IPS-15b (cell line): Measurements from ENCODE around the gene MS4A6A.

ENCODE experiments used
- H3K27me3 ChIP-seq: one replicate; pipeline ENCODE4 v1.6.1; 2013; ENCODE audit warnings: low read length; ENCODE audit not compliant: control insufficient read depth, insufficient read depth
- H3K36me3 ChIP-seq: one replicate; pipeline ENCODE4 v1.6.1; 2013; ENCODE audit warnings: low read length; ENCODE audit not compliant: control insufficient read depth, insufficient read depth
- H3K4me1 ChIP-seq: one replicate; pipeline ENCODE4 v1.6.1; 2013; ENCODE audit warnings: mild to moderate bottlenecking, low read length; ENCODE audit not compliant: control insufficient read depth, insufficient read depth
- H3K4me3 ChIP-seq: one replicate; pipeline ENCODE4 v1.5.1; 2013; ENCODE audit warnings: low read depth, low read length
- H3K9ac ChIP-seq: one replicate; pipeline ENCODE4 v1.6.1; 2013; ENCODE audit warnings: low read depth, mild to moderate bottlenecking, low read length
- H3K9me3 ChIP-seq: one replicate; pipeline ENCODE4 v1.6.1; 2013; ENCODE audit warnings: mild to moderate bottlenecking, low read length; ENCODE audit not compliant: control insufficient read depth, insufficient read depth

Gene MS4A6A

DNA sequence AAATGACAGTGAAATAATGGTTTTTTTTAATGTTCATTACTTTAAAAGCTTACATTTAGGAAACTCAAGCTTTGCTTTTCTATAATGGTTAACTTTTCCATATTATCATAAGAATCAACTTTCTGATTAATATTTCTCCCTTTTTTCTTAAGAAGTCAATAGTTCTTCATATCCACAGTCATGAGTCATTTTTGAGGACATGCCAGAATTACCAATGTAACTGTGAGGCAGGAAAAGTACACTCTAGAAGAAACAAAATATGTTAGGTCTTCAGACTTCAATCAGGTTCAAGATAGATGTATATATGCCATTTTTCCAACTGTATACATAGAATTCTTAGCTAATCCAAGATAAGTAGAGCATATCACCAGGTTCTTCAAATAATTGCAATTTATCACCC lies 10.9 kb downstream of the MS4A6A start:
- Histone ChIP-seq H3K36me3 (no peaks in the 10 kb centered on the region), H3K27me3 (no peaks in the 10 kb centered on the region), H3K9me3 (peaks cover 14% of the 10 kb centered on the region), H3K9ac (no peak overlapping the region), H3K4me1 (no peaks in the 10 kb centered on the region), H3K4me3 (no peak overlapping the region)

DNA sequence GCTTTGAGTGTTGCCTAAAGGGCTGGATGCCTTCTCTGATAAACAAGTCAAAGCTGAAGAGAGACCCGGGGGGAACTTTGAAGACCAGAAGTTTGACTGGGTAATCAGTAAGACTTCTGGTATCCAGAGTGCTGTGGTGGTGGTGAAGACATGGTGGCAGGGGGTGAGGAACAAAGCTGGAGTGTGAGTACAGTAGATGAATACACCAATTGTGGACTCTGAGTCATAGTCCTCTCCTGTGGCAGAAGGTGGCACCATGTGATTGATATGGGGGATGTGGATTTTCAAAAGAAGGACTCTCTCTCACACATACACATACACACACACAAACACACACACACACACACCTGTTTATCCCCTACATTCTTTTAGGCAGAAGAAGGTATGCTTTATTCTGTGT lies 12.3 kb downstream of the MS4A6A start:
- H3K27me3 ChIP-seq: no peaks in the 10 kb centered on the region
- H3K9me3 ChIP-seq: peaks cover 14% of the 10 kb centered on the region
- H3K9ac ChIP-seq: no peak overlapping the region
- H3K4me3 ChIP-seq: no peak overlapping the region
- H3K4me1 ChIP-seq: no peaks in the 10 kb centered on the region
- no peaks in the 10 kb centered on the region for H3K36me3 ChIP-seq

DNA sequence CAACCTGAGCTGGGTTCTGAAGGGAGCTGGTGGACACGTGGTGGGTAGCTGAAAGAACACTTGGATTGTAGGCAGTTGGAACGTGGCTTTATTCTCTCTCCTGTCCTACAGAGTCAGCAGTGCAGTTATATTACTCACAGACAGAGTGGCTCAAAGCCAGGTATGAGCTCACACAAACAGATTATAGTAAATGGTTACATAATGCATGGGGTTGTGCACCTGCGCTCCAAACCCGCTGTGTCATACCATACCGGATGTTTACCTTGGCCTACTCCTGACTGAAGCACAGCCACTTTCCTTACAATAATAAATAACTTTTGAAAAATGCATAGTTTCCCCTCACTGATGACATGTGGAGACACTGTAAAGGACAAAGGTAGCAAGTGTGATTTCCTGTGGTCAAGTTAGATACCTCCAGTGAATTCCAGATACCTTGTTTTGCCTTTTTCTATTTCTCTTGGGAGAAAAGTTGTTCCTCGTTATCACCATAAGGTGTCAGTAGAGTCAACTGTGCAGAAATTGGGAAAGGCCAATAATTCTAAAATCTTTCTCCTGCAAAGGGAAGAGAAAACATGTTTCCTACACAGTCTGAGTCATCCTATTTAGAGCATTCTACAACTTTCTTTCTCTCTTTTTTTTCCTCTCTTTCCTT lies 13.5 kb downstream of the MS4A6A start:
- no peaks in the 10 kb centered on the region for H3K4me1 ChIP-seq
- no peaks in the 10 kb centered on the region for H3K36me3 ChIP-seq
- H3K9ac ChIP-seq: no peak overlapping the region
- H3K9me3 ChIP-seq: peaks cover 14% of the 10 kb centered on the region
- no peaks in the 10 kb centered on the region for H3K27me3 ChIP-seq
- H3K4me3 ChIP-seq: no peak overlapping the region

- H3K4me1 ChIP-seq: no peaks in the 10 kb centered on the region
- no peak overlapping the region for H3K4me3 ChIP-seq
- H3K27me3 ChIP-seq: no peaks in the 10 kb centered on the region
Observed at GRCh38 chr11:60168306-60168705, 14.6 kb downstream of the MS4A6A start.

DNA sequence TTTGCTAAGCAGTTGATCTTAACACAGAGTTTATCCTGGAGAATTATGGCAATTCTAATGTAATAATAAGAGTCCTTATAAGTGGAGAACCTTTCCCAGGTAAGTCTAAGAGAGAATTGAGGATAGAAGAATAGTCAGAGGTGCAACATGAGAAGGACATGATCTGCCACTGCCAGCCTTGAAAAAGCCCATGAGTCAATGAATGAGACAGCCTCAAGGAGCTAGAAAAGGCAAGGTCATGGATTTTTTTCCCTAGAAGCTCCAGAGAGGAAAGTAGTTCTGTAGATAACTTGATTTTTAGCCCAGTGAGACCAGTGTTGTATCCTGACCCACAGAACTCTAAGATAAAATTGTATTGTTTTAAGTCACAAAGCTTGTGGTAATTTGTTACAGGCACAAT lies 16.9 kb downstream of the MS4A6A start:
- Histone ChIP-seq H3K9ac (no peak overlapping the region), H3K36me3 (no peaks in the 10 kb centered on the region), H3K27me3 (no peaks in the 10 kb centered on the region), H3K4me3 (no peak overlapping the region), H3K9me3 (peaks cover 14% of the 10 kb centered on the region), H3K4me1 (no peaks in the 10 kb centered on the region)

More at GRCh38 chr11:60168306-60168705, 14.6 kb downstream of the MS4A6A start:
- no peak overlapping the region for H3K9ac ChIP-seq
- H3K36me3 ChIP-seq: no peaks in the 10 kb centered on the region
- H3K9me3 ChIP-seq: peaks cover 14% of the 10 kb centered on the region

DNA sequence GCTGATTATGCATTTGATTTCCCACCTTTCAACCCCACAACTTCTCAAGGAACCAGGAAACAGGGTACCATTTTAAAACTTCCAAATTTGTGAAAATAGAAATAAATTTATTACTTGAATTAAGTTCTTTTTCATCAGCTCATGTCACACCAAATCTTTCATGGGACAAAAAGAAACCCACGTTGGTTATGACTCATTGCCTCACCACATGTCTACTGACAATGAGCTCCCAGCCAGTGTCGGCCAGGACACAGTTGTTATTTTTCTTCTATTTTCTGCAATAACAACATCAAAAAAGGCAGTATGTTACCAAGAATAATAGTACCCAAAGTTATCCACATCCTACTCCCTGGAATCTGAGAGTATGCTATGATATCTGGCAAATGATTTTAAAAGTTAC lies 17.3 kb downstream of the MS4A6A start:
- Histone ChIP-seq H3K27me3 (no peaks in the 10 kb centered on the region), H3K36me3 (no peaks in the 10 kb centered on the region), H3K9ac (no peak overlapping the region), H3K4me1 (no peaks in the 10 kb centered on the region), H3K4me3 (no peak overlapping the region), H3K9me3 (peaks cover 14% of the 10 kb centered on the region)

GRCh38 chr11:60164550-60165075 lies 18.3 kb downstream of the MS4A6A start:
- no peaks in the 10 kb centered on the region for H3K4me1 ChIP-seq
- no peaks in the 10 kb centered on the region for H3K36me3 ChIP-seq
- H3K27me3 ChIP-seq: no peaks in the 10 kb centered on the region
- no peak overlapping the region for H3K9ac ChIP-seq
- H3K9me3 ChIP-seq: peaks cover 14% of the 10 kb centered on the region
- no peak overlapping the region for H3K4me3 ChIP-seq

GRCh38 chr11:60161766-60162165 lies 21.1 kb downstream of the MS4A6A start:
- H3K9me3 ChIP-seq: no peaks in the 10 kb centered on the region
- H3K4me1 ChIP-seq: no peaks in the 10 kb centered on the region
- no peak overlapping the region for H3K9ac ChIP-seq
- H3K4me3 ChIP-seq: no peak overlapping the region
- H3K27me3 ChIP-seq: no peaks in the 10 kb centered on the region
- no peaks in the 10 kb centered on the region for H3K36me3 ChIP-seq

DNA sequence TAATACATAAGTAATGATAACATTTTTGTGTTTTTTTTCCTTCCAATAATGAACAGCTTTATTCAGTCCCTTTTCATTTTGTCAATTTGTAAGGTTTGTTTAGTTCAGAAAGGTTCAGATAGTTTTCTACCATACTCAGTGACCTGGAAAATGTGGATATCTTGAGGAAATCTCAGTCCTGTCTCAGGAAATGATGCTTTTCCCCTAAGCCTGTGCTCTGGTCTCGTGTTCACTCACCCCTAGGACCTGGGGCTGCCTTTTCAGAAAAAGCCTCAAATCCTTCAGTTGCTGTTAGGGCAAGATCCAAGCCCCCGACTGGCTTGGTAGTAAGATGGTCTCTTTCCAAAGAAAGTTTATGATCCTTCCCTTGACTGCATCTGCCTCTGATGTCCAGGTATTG lies 21.8 kb downstream of the MS4A6A start:
- no peaks in the 10 kb centered on the region for H3K9me3 ChIP-seq
- no peak overlapping the region for H3K9ac ChIP-seq
- H3K4me3 ChIP-seq: no peak overlapping the region
- no peaks in the 10 kb centered on the region for H3K36me3 ChIP-seq
- H3K4me1 ChIP-seq: no peaks in the 10 kb centered on the region
- no peaks in the 10 kb centered on the region for H3K27me3 ChIP-seq

- Histone ChIP-seq H3K27me3 (no peaks in the 10 kb centered on the region), H3K9me3 (no peaks in the 10 kb centered on the region), H3K4me3 (no peak overlapping the region), H3K36me3 (no peaks in the 10 kb centered on the region), H3K9ac (no peak overlapping the region), H3K4me1 (no peaks in the 10 kb centered on the region)
Observed at GRCh38 chr11:60159868-60160267, 23.0 kb downstream of the MS4A6A start.

DNA sequence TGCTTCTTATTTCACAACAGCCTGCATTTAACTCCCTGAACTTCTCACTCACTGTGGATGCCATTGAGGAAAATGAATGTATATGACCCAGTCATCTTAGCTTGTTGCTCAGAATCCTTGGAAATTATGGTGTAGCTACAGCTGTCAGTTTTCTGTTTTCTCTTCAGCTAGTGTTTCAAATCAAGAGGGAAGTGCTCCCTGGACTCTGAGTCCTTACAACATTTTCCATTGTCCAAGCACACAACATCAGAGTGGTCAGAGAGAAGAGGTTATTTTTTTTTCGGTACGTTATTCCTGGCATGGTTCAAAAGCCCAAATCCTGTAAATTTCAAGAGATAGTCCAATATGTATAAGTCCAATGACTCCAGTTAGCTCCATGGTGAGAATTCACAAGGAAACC lies 23.6 kb downstream of the MS4A6A start:
- H3K4me1 ChIP-seq: no peaks in the 10 kb centered on the region
- no peaks in the 10 kb centered on the region for H3K9me3 ChIP-seq
- H3K9ac ChIP-seq: no peak overlapping the region
- H3K27me3 ChIP-seq: no peaks in the 10 kb centered on the region
- no peak overlapping the region for H3K4me3 ChIP-seq
- H3K36me3 ChIP-seq: no peaks in the 10 kb centered on the region

GRCh38 chr11:60158636-60159035 lies 24.2 kb downstream of the MS4A6A start:
- Histone ChIP-seq H3K36me3 (no peaks in the 10 kb centered on the region), H3K4me3 (no peak overlapping the region), H3K4me1 (no peaks in the 10 kb centered on the region), H3K9ac (no peak overlapping the region), H3K27me3 (no peaks in the 10 kb centered on the region), H3K9me3 (no peaks in the 10 kb centered on the region)
